IMR-90 (cell line): ENCODE results near the gene SEC16B. TPM values are rescaled to one million over a fixed set of nuclear protein-coding genes. Genes with fewer than 3 reads are reported as not detected.

Source experiments
- ATAC-seq: fragments of 200-7000 bp; cut with Tn5 transposase; 2 replicates; pipeline ENCODE4 v1.9.1; 2020; ENCODE audit warnings: low read depth, mild to moderate bottlenecking, moderate library complexity
- BruUV-seq: library from RNA; stranded (reverse); fragments of 400-500 nt; replicated peaks from 2 replicates; lab custom pipeline; 2021; lab: Mats Ljungman, UMichigan
- CTCF ChIA-PET: fragments of 300-600 bp; formaldehyde crosslinking; extraction: SDS; loops from one replicate; lab custom pipeline; 2021; ENCODE audit warnings: antibody characterized with exemption; lab: Yijun Ruan, JAX
- POLR2A ChIA-PET: fragments of 300-600 bp; sonication (Branson Sonifier 250); formaldehyde crosslinking; loops from one replicate; lab custom pipeline; 2022; ENCODE audit warnings: antibody characterized with exemption; ENCODE audit not compliant: unreplicated experiment; lab: Charles Lee
- DNase-seq: peaks from one replicate; pipeline ENCODE4 v3.0.0; 2013
- H2AFZ ChIP-seq: replicated peaks from 2 replicates; pipeline ENCODE3; 2013; ENCODE audit warnings: low read length, mild to moderate bottlenecking; ENCODE audit not compliant: poor library complexity
- H2AK5ac ChIP-seq: 2 replicates; pipeline ENCODE4 v1.6.1; 2013; ENCODE audit warnings: low read depth, low read length, inconsistent platforms
- H2AK9ac ChIP-seq: replicated peaks from 2 replicates; pipeline ENCODE3; 2013; ENCODE audit warnings: mild to moderate bottlenecking, low read depth, low read length, moderate library complexity; ENCODE audit not compliant: poor library complexity
- H2BK120ac ChIP-seq: 2 replicates; pipeline ENCODE4 v1.6.1; 2013; ENCODE audit warnings: low read depth, low read length, inconsistent platforms
- H2BK15ac ChIP-seq: 3 replicates; pipeline ENCODE4 v1.6.1; 2013; ENCODE audit warnings: low read depth, low read length, inconsistent platforms
- H2BK20ac ChIP-seq: 2 replicates; pipeline ENCODE4 v1.6.1; 2013; ENCODE audit warnings: low read depth, mild to moderate bottlenecking, inconsistent platforms, low read length, moderate library complexity
- H2BK5ac ChIP-seq: 2 replicates; pipeline ENCODE4 v1.6.1; 2013; ENCODE audit warnings: mild to moderate bottlenecking, low read depth, low read length, inconsistent platforms; ENCODE audit not compliant: poor library complexity, severe bottlenecking
- H3K14ac ChIP-seq: replicated peaks from 2 replicates; pipeline ENCODE4 v1.6.1; 2013; ENCODE audit warnings: low read depth, low read length, inconsistent platforms
- H3K18ac ChIP-seq: 2 replicates; pipeline ENCODE4 v1.6.1; 2013; ENCODE audit warnings: low read depth, low read length, control low read depth
- H3K23ac ChIP-seq: 2 replicates; pipeline ENCODE4 v1.6.1; 2013; ENCODE audit warnings: low read depth, low read length, inconsistent platforms
- H3K27ac ChIP-seq: 2 replicates; pipeline ENCODE4 v1.5.1; 2013; ENCODE audit warnings: mild to moderate bottlenecking, control low read depth, low read length; ENCODE audit not compliant: insufficient read depth
- H3K27me3 ChIP-seq: 2 replicates; pipeline ENCODE4 v1.6.1; 2013; ENCODE audit warnings: low read length; ENCODE audit not compliant: control insufficient read depth, insufficient read depth
- H3K36me3 ChIP-seq: 2 replicates; pipeline ENCODE4 v1.6.1; 2013; ENCODE audit warnings: low read length, mixed read lengths; ENCODE audit not compliant: control insufficient read depth, insufficient read depth
- H3K4ac ChIP-seq: 2 replicates; pipeline ENCODE4 v1.6.1; 2013; ENCODE audit warnings: low read depth, low read length, inconsistent platforms
- H3K4me1 ChIP-seq: 2 replicates; pipeline ENCODE4 v1.6.1; 2013; ENCODE audit warnings: low read length, mixed read lengths; ENCODE audit not compliant: control insufficient read depth, insufficient read depth
- H3K4me2 ChIP-seq: 2 replicates; pipeline ENCODE4 v1.6.1; 2013; ENCODE audit warnings: low read depth, mild to moderate bottlenecking, control low read depth, low read length, moderate library complexity
- H3K4me3 ChIP-seq: 2 replicates; pipeline ENCODE4 v1.5.1; 2013; ENCODE audit warnings: low read depth, mild to moderate bottlenecking, control low read depth, low read length, moderate library complexity; ENCODE audit not compliant: insufficient read depth
- H3K56ac ChIP-seq: 2 replicates; pipeline ENCODE4 v1.6.1; 2013; ENCODE audit warnings: low read length, inconsistent platforms; ENCODE audit not compliant: insufficient read depth; ENCODE audit errors: extremely low read depth
- H3K79me1 ChIP-seq, 2 experiments: 2 replicates each; pipeline ENCODE4 v1.6.1; 2013; ENCODE audit warnings: low read length in 2 of 2, inconsistent platforms in 1 of 2, low read depth in 1 of 2
- H3K9ac ChIP-seq: 2 replicates; pipeline ENCODE4 v1.6.1; 2013; ENCODE audit warnings: low read depth, low read length, control low read depth
- H3K9me1 ChIP-seq: 2 replicates; pipeline ENCODE4 v1.6.1; 2013; ENCODE audit warnings: low read length, inconsistent platforms; ENCODE audit not compliant: insufficient read depth
- H3K9me3 ChIP-seq: 2 replicates; pipeline ENCODE4 v1.6.1; 2013; ENCODE audit warnings: low read length; ENCODE audit not compliant: control insufficient read depth, insufficient read depth
- H4K20me1 ChIP-seq: 2 replicates; pipeline ENCODE4 v1.6.1; 2013; ENCODE audit warnings: low read length, inconsistent platforms; ENCODE audit not compliant: insufficient read depth
- H4K5ac ChIP-seq: 2 replicates; pipeline ENCODE4 v1.6.1; 2013; ENCODE audit warnings: mild to moderate bottlenecking, low read depth, low read length, control low read depth
- H4K8ac ChIP-seq, 2 experiments: 2 replicates each; pipeline ENCODE4 v1.6.1; 2013; ENCODE audit warnings: low read depth in 2 of 2, low read length in 2 of 2, control low read depth in 1 of 2, inconsistent platforms in 1 of 2
- H4K91ac ChIP-seq: 2 replicates; pipeline ENCODE4 v1.6.1; 2013; ENCODE audit warnings: low read depth, low read length, inconsistent platforms; ENCODE audit not compliant: insufficient read depth
- CEBPB ChIP-seq: IDR thresholded peaks from 2 replicates; pipeline ENCODE4 v1.6.1; 2012; ENCODE audit warnings: low read depth, low read length, improper control_type of control experiment
- CHD1 ChIP-seq: IDR thresholded peaks from 2 replicates; pipeline ENCODE4 v1.6.1; 2012; ENCODE audit warnings: low read depth, low read length, improper control_type of control experiment
- ELK1 ChIP-seq: fragments of 150-350 bp; IDR thresholded peaks from 2 replicates; pipeline ENCODE4 v1.6.1; 2016; ENCODE audit warnings: low read depth, mild to moderate bottlenecking, low read length, moderate library complexity, borderline replicate concordance
- FOS ChIP-seq: fragments of 150-350 bp; IDR thresholded peaks from 2 replicates; pipeline ENCODE4 v1.6.1; 2016; ENCODE audit warnings: low read depth, low read length
- MAZ ChIP-seq: IDR thresholded peaks from 2 replicates; pipeline ENCODE4 v1.6.1; 2012; ENCODE audit warnings: low read depth, mild to moderate bottlenecking, low read length, improper control_type of control experiment, moderate library complexity, borderline replicate concordance
- MXI1 ChIP-seq: IDR thresholded peaks from 2 replicates; pipeline ENCODE4 v1.6.1; 2012; ENCODE audit warnings: low read depth, mild to moderate bottlenecking, low read length, moderate library complexity, borderline replicate concordance
- POLR2A ChIP-seq: IDR thresholded peaks from 2 replicates; pipeline ENCODE4 v1.6.1; 2012; ENCODE audit warnings: mild to moderate bottlenecking, low read depth, low read length
- RCOR1 ChIP-seq: IDR thresholded peaks from 2 replicates; pipeline ENCODE4 v1.6.1; 2012; ENCODE audit warnings: mild to moderate bottlenecking, low read length, improper control_type of control experiment; ENCODE audit not compliant: insufficient replicate concordance
- RFX5 ChIP-seq: IDR thresholded peaks from 2 replicates; pipeline ENCODE4 v1.8.0; 2012; ENCODE audit warnings: low read depth, mild to moderate bottlenecking, low read length, moderate library complexity
- SMC3 ChIP-seq: fragments of 150-350 bp; IDR thresholded peaks from 2 replicates; pipeline ENCODE4 v1.6.1; 2016; ENCODE audit warnings: low read depth, mild to moderate bottlenecking, antibody characterized with exemption, low read length, moderate library complexity
- WGBS, 2 experiments: methylation state at CpG; one replicate each; pipeline versions ENCODE4 v1.1.5 to v1.1.7; 2013; ENCODE audit warnings: missing lambda C conversion rate in 2 of 2; ENCODE audit not compliant: insufficient read length in 1 of 2; ENCODE audit errors: extremely low coverage in 2 of 2; 5-methylcytosine and 5-hydroxymethylcytosine counted together
- dilution Hi-C: fragments of 300-500 bp; cut with HindIII; formaldehyde crosslinking; loops from one replicate; pipeline ENCODE4 v1.14.3; 2018; ENCODE audit warnings: low sequenced_read_pairs; ENCODE audit not compliant: unreplicated experiment
- in situ Hi-C: fragments of 300-500 bp; cut with MboI; formaldehyde crosslinking; loops from 3 replicates; pipeline ENCODE4 v1.14.3; 2019; ENCODE audit warnings: low sequenced_read_pairs, inconsistent platforms, mixed read lengths
- intact Hi-C: fragments of 100-400 bp; cut with micrococcal nuclease; formaldehyde crosslinking; loops from 2 replicates; pipeline ENCODE4 v1.10.0; 2022
- polyA plus RNA-seq, 3 experiments: library from polyadenylated mRNA; depleted of rRNA; stranded (reverse); fragments of >200 nt; gene quantifications; 2 replicates each; pipeline ENCODE4 v1.2.3, GENCODE V29; 2012; ENCODE audit warnings: low replicate concordance in 1 of 3
- total RNA-seq: library from RNA; depleted of rRNA; stranded (reverse); fragments of >200 nt; gene quantifications from 2 replicates; pipeline ENCODE4 v1.2.3, GENCODE V29; 2012
- TF ChIP-seq, protein P1 (sequence below): conservative IDR thresholded peaks from 2 replicates; pipeline ENCODE4 v1.5.1; 2012; ENCODE audit warnings: mild to moderate bottlenecking, low read depth, low read length, improper control_type of control experiment

The SEC16B gene
- total and polyA plus RNA-seq, 2 of the 4 experiments (the other 2 are of a cell fraction): 4.3 TPM

DNA sequence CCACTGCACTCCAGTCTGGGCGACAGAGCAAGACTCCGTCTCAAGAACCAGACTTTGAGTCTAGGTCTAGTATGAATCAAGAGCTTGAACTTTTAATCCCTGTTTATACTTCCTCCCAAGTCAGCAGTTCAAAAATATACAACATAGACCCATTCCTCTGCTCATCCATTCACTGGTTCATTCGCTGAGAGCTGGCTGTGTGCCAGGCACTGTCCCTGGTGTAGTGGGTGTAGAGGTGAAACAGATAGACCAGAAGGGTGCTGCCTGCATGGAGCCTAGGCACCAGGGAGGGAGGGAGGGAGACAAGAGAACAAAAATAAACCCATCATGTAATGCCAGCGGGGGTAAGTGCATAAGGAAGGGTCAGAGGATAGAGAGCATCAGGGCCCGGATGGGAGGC is 25.5 kb upstream of the SEC16B start:
- no peak for TF ChIP-seq CEBPB
- no peak for TF ChIP-seq ELK1
- no peak for TF ChIP-seq CHD1
- no peak for TF ChIP-seq MAZ
- TF ChIP-seq FOS: no peak
- TF ChIP-seq SMC3: no peak
- TF ChIP-seq, protein P1, sequence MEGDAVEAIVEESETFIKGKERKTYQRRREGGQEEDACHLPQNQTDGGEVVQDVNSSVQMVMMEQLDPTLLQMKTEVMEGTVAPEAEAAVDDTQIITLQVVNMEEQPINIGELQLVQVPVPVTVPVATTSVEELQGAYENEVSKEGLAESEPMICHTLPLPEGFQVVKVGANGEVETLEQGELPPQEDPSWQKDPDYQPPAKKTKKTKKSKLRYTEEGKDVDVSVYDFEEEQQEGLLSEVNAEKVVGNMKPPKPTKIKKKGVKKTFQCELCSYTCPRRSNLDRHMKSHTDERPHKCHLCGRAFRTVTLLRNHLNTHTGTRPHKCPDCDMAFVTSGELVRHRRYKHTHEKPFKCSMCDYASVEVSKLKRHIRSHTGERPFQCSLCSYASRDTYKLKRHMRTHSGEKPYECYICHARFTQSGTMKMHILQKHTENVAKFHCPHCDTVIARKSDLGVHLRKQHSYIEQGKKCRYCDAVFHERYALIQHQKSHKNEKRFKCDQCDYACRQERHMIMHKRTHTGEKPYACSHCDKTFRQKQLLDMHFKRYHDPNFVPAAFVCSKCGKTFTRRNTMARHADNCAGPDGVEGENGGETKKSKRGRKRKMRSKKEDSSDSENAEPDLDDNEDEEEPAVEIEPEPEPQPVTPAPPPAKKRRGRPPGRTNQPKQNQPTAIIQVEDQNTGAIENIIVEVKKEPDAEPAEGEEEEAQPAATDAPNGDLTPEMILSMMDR: no peak
- no peak for TF ChIP-seq RFX5
- no peak for TF ChIP-seq RCOR1
- TF ChIP-seq POLR2A: no peak
- TF ChIP-seq MXI1: no peak
- POLR2A ChIA-PET: no interaction called here
- intact Hi-C loops: no loop called here

More for the DNA sequence above, 25.5 kb upstream of the SEC16B start:
- Histone ChIP-seq H2AFZ (no peak overlapping the region), H2BK15ac (no peak overlapping the region), H3K23ac (no peak overlapping the region), H3K27me3 (peaks cover 3% of the 10 kb centered on the region), H3K4me1 (no peaks in the 10 kb centered on the region), H2AK5ac (no peak overlapping the region), H2BK20ac (no peak overlapping the region), H2BK5ac (no peak overlapping the region), H2AK9ac (no peak overlapping the region), H3K36me3 (no peaks in the 10 kb centered on the region), H3K9me3 (no peaks in the 10 kb centered on the region), H4K5ac (no peak overlapping the region), H2BK120ac (no peak overlapping the region), H4K91ac (no peak overlapping the region), H3K9me1 (no peaks in the 10 kb centered on the region), H3K4me2 (no peak overlapping the region), H3K4ac (no peak overlapping the region), H3K9ac (no peak overlapping the region), H4K8ac (no peak overlapping the region), H4K20me1 (no peaks in the 10 kb centered on the region), H3K4me3 (no peak overlapping the region), H3K18ac (no peak overlapping the region), H3K27ac (no peak overlapping the region), H3K56ac (no peak overlapping the region), H3K14ac (no peak overlapping the region), H3K79me1 (no peaks in the 10 kb centered on the region)
- WGBS, 2 experiments: 63% methylated on average over 1 of the region's 5 CpGs; no CpG with 5 or more reads in 1 of the 2 experiments
- no peak for DNase-seq
- CTCF ChIA-PET: no interaction called here
- BruUV-seq: no TSS peak
- dilution Hi-C loops (no loop called here), in situ Hi-C loops (no loop called here)
- ATAC-seq: no peak
